KMS-11 (cell line): ENCODE data around the gene JOSD2.

ENCODE experiments used
- H2AFZ ChIP-seq: fragments of 200-600 bp; sonication (generic); 2 replicates; pipeline ENCODE4 v1.6.1; 2016; ENCODE audit warnings: antibody characterized with exemption, mixed run types, low read depth
- H3K27ac ChIP-seq: fragments of 200-600 bp; sonication (generic); 2 replicates; pipeline ENCODE4 v1.6.1; 2016; ENCODE audit warnings: mild to moderate bottlenecking, mixed run types
- H3K27me3 ChIP-seq: fragments of 200-600 bp; sonication (generic); 2 replicates; pipeline ENCODE4 v1.6.1; 2017; ENCODE audit warnings: mild to moderate bottlenecking, low read depth, mixed run types, moderate library complexity; ENCODE audit not compliant: insufficient read depth
- H3K36me3 ChIP-seq: fragments of 200-600 bp; sonication (generic); 2 replicates; pipeline ENCODE4 v1.6.1; 2017; ENCODE audit warnings: mild to moderate bottlenecking, mixed run types; ENCODE audit not compliant: insufficient read depth
- H3K4me1 ChIP-seq: fragments of 200-600 bp; sonication (generic); 2 replicates; pipeline ENCODE4 v1.6.1; 2016; ENCODE audit warnings: mild to moderate bottlenecking, low read depth, mixed run types; ENCODE audit not compliant: poor library complexity, severe bottlenecking
- H3K4me2 ChIP-seq: fragments of 200-600 bp; sonication (generic); 2 replicates; pipeline ENCODE4 v1.7.0; 2016; ENCODE audit warnings: mild to moderate bottlenecking, mixed run types
- H3K4me3 ChIP-seq: fragments of 200-600 bp; sonication (generic); IDR thresholded peaks from 2 replicates; pipeline ENCODE4 v1.6.1; 2017; ENCODE audit warnings: low read depth, low read length, mixed read lengths; ENCODE audit not compliant: insufficient read depth
- H3K79me2 ChIP-seq: fragments of 200-600 bp; sonication (generic); 2 replicates; pipeline ENCODE4 v1.6.1; 2016; ENCODE audit warnings: low read depth, mixed run types; ENCODE audit not compliant: insufficient read depth
- H3K9ac ChIP-seq: fragments of 200-600 bp; sonication (generic); 2 replicates; pipeline ENCODE4 v1.6.1; 2016; ENCODE audit warnings: mild to moderate bottlenecking, mixed run types
- H4K20me1 ChIP-seq: fragments of 200-600 bp; sonication (generic); 2 replicates; pipeline ENCODE4 v1.6.1; 2016; ENCODE audit warnings: mild to moderate bottlenecking, mixed run types; ENCODE audit not compliant: insufficient read depth
- CTCF ChIP-seq: fragments of 200-600 bp; sonication (generic); conservative IDR thresholded peaks from 2 replicates; pipeline ENCODE4 v1.6.1; 2017; ENCODE audit warnings: low read depth, mild to moderate bottlenecking, antibody characterized with exemption, low read length, moderate library complexity, mixed read lengths

Gene JOSD2

GRCh38 chr19:50551034-50551714 is 40.2 kb upstream of the JOSD2 start:
- Histone ChIP-seq H3K36me3 (no peaks in the 10 kb centered on the region), H4K20me1 (no peaks in the 10 kb centered on the region), H3K27ac (no peak overlapping the region), H3K4me3 (no peak overlapping the region), H3K9ac (no peak overlapping the region), H3K79me2 (no peaks in the 10 kb centered on the region), H3K4me2 (no peak overlapping the region), H2AFZ (no peak overlapping the region), H3K27me3 (peaks cover 63% of the 10 kb centered on the region), H3K4me1 (no peaks in the 10 kb centered on the region)
- no peak for TF ChIP-seq CTCF

- H3K4me3 ChIP-seq: no peak overlapping the region
- H4K20me1 ChIP-seq: no peaks in the 10 kb centered on the region
- TF ChIP-seq CTCF: no peak
- no peaks in the 10 kb centered on the region for H3K4me1 ChIP-seq
- no peak overlapping the region for H3K27ac ChIP-seq
- no peak overlapping the region for H2AFZ ChIP-seq
- H3K27me3 ChIP-seq: peaks cover 62% of the 10 kb centered on the region
- no peak overlapping the region for H3K4me2 ChIP-seq
- no peaks in the 10 kb centered on the region for H3K36me3 ChIP-seq
- H3K79me2 ChIP-seq: no peaks in the 10 kb centered on the region
- H3K9ac ChIP-seq: no peak overlapping the region
Measured at GRCh38 chr19:50550594-50550966, 39.6 kb upstream of the JOSD2 start.

- no peak for TF ChIP-seq CTCF
- Histone ChIP-seq H3K4me3 (no peak overlapping the region), H3K4me2 (no peak overlapping the region), H3K36me3 (no peaks in the 10 kb centered on the region), H2AFZ (no peak overlapping the region), H3K9ac (no peak overlapping the region), H3K27me3 (peaks cover 60% of the 10 kb centered on the region), H3K4me1 (no peaks in the 10 kb centered on the region), H4K20me1 (no peaks in the 10 kb centered on the region), H3K27ac (no peak overlapping the region), H3K79me2 (no peaks in the 10 kb centered on the region)
Measured at GRCh38 chr19:50549927-50550593, 39.1 kb upstream of the JOSD2 start.

GRCh38 chr19:50549059-50549926 is 38.3 kb upstream of the JOSD2 start:
- Histone ChIP-seq H4K20me1 (no peaks in the 10 kb centered on the region), H3K27me3 (peaks cover 60% of the 10 kb centered on the region), H3K79me2 (no peaks in the 10 kb centered on the region), H3K4me3 (no peak overlapping the region), H3K9ac (no peak overlapping the region), H3K36me3 (no peaks in the 10 kb centered on the region), H3K4me1 (no peaks in the 10 kb centered on the region), H3K27ac (no peak overlapping the region), H3K4me2 (no peak overlapping the region), H2AFZ (no peak overlapping the region)
- no peak for TF ChIP-seq CTCF
